Neutrophil (primary cell): Measurements from ENCODE around the gene SLC10A6.

ENCODE experiments used
- H3K27ac ChIP-seq: fragments of 200-600 bp; sonication (generic); 2 replicates; pipeline ENCODE4 v1.5.1; 2016; ENCODE audit warnings: mild to moderate bottlenecking, moderate library complexity
- H3K27me3 ChIP-seq: fragments of 200-600 bp; sonication (generic); 2 replicates; pipeline ENCODE4 v1.6.0; 2016; ENCODE audit warnings: mild to moderate bottlenecking
- H3K36me3 ChIP-seq: fragments of 200-600 bp; sonication (generic); 2 replicates; pipeline ENCODE4 v1.5.1; 2017
- H3K4me1 ChIP-seq, 2 experiments: fragments of 200-600 bp in 1 of 2; sonication (generic) in 1 of 2; 1 replicate in 1 of 2; 2 replicates in 1 of 2; pipeline versions ENCODE4 v1.5.1 to v1.6.1; 2013 to 2016; ENCODE audit warnings: low read depth in 1 of 2, low read length in 1 of 2, mild to moderate bottlenecking in 1 of 2, moderate library complexity in 1 of 2; ENCODE audit not compliant: control insufficient read depth in 1 of 2, insufficient read depth in 1 of 2
- H3K4me3 ChIP-seq, 2 experiments: fragments of 200-600 bp in 1 of 2; sonication (generic) in 1 of 2; 1 replicate in 1 of 2; 2 replicates in 1 of 2; pipeline ENCODE4 v1.5.1; 2013 to 2016; ENCODE audit warnings: low read depth in 1 of 2, low read length in 1 of 2, mild to moderate bottlenecking in 1 of 2, moderate library complexity in 1 of 2
- H3K9me3 ChIP-seq: fragments of 200-600 bp; sonication (generic); 2 replicates; pipeline ENCODE4 v1.5.1; 2016
- TF ChIP-seq, protein P1 (sequence below): fragments of 200-600 bp; sonication (generic); IDR thresholded peaks from 2 replicates; pipeline ENCODE4 v1.5.1; 2016; ENCODE audit warnings: antibody characterized with exemption

The SLC10A6 gene

DNA sequence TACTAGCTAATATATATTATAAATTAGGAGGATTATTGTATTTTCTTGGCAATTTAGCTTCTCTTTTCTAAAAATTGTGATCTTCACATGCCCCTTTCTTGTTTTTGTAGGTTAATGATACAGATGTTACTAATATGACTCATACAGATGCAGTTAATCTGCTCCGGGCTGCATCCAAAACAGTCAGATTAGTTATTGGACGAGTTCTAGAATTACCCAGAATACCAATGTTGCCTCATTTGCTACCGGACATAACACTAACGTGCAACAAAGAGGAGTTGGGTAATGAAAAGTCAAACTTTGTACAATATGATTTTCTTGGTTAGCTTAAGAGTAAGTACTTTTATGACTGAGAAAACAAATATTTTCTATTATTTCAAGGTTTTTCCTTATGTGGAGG is 74.1 kb downstream of the SLC10A6 start:
- Histone ChIP-seq H3K27me3 (no peaks in the 10 kb centered on the region), H3K36me3 (no peaks in the 10 kb centered on the region), H3K4me1 (no peaks in the 10 kb centered on the region), H3K9me3 (no peaks in the 10 kb centered on the region), H3K4me3 (no peak overlapping the region), H3K27ac (no peak overlapping the region)
- TF ChIP-seq, protein P1, sequence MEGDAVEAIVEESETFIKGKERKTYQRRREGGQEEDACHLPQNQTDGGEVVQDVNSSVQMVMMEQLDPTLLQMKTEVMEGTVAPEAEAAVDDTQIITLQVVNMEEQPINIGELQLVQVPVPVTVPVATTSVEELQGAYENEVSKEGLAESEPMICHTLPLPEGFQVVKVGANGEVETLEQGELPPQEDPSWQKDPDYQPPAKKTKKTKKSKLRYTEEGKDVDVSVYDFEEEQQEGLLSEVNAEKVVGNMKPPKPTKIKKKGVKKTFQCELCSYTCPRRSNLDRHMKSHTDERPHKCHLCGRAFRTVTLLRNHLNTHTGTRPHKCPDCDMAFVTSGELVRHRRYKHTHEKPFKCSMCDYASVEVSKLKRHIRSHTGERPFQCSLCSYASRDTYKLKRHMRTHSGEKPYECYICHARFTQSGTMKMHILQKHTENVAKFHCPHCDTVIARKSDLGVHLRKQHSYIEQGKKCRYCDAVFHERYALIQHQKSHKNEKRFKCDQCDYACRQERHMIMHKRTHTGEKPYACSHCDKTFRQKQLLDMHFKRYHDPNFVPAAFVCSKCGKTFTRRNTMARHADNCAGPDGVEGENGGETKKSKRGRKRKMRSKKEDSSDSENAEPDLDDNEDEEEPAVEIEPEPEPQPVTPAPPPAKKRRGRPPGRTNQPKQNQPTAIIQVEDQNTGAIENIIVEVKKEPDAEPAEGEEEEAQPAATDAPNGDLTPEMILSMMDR, result no peak
